IMR-90 (cell line): Measurements from ENCODE around the gene EHF. TPM values are rescaled to one million over a fixed set of nuclear protein-coding genes. Genes with fewer than 3 reads are reported as not detected.

Experiments
- ATAC-seq: fragments of 200-7000 bp; cut with Tn5 transposase; 2 replicates; pipeline ENCODE4 v1.9.1; 2020; ENCODE audit warnings: low read depth, mild to moderate bottlenecking, moderate library complexity
- BruUV-seq: library from RNA; stranded (reverse); fragments of 400-500 nt; replicated peaks from 2 replicates; lab custom pipeline; 2021; lab: Mats Ljungman, UMichigan
- CTCF ChIA-PET: fragments of 300-600 bp; formaldehyde crosslinking; extraction: SDS; loops from one replicate; lab custom pipeline; 2021; ENCODE audit warnings: antibody characterized with exemption; lab: Yijun Ruan, JAX
- POLR2A ChIA-PET: fragments of 300-600 bp; sonication (Branson Sonifier 250); formaldehyde crosslinking; loops from one replicate; lab custom pipeline; 2022; ENCODE audit warnings: antibody characterized with exemption; ENCODE audit not compliant: unreplicated experiment; lab: Charles Lee
- DNase-seq: peaks from one replicate; pipeline ENCODE4 v3.0.0; 2013
- H2AFZ ChIP-seq: replicated peaks from 2 replicates; pipeline ENCODE3; 2013; ENCODE audit warnings: low read length, mild to moderate bottlenecking; ENCODE audit not compliant: poor library complexity
- H2AK5ac ChIP-seq: 2 replicates; pipeline ENCODE4 v1.6.1; 2013; ENCODE audit warnings: low read depth, low read length, inconsistent platforms
- H2AK9ac ChIP-seq: replicated peaks from 2 replicates; pipeline ENCODE3; 2013; ENCODE audit warnings: mild to moderate bottlenecking, low read depth, low read length, moderate library complexity; ENCODE audit not compliant: poor library complexity
- H2BK120ac ChIP-seq: 2 replicates; pipeline ENCODE4 v1.6.1; 2013; ENCODE audit warnings: low read depth, low read length, inconsistent platforms
- H2BK15ac ChIP-seq: 3 replicates; pipeline ENCODE4 v1.6.1; 2013; ENCODE audit warnings: low read depth, low read length, inconsistent platforms
- H2BK20ac ChIP-seq: 2 replicates; pipeline ENCODE4 v1.6.1; 2013; ENCODE audit warnings: low read depth, mild to moderate bottlenecking, inconsistent platforms, low read length, moderate library complexity
- H2BK5ac ChIP-seq: 2 replicates; pipeline ENCODE4 v1.6.1; 2013; ENCODE audit warnings: mild to moderate bottlenecking, low read depth, low read length, inconsistent platforms; ENCODE audit not compliant: poor library complexity, severe bottlenecking
- H3K14ac ChIP-seq: replicated peaks from 2 replicates; pipeline ENCODE4 v1.6.1; 2013; ENCODE audit warnings: low read depth, low read length, inconsistent platforms
- H3K18ac ChIP-seq: 2 replicates; pipeline ENCODE4 v1.6.1; 2013; ENCODE audit warnings: low read depth, low read length, control low read depth
- H3K23ac ChIP-seq: 2 replicates; pipeline ENCODE4 v1.6.1; 2013; ENCODE audit warnings: low read depth, low read length, inconsistent platforms
- H3K27ac ChIP-seq: 2 replicates; pipeline ENCODE4 v1.5.1; 2013; ENCODE audit warnings: mild to moderate bottlenecking, control low read depth, low read length; ENCODE audit not compliant: insufficient read depth
- H3K27me3 ChIP-seq: 2 replicates; pipeline ENCODE4 v1.6.1; 2013; ENCODE audit warnings: low read length; ENCODE audit not compliant: control insufficient read depth, insufficient read depth
- H3K36me3 ChIP-seq: 2 replicates; pipeline ENCODE4 v1.6.1; 2013; ENCODE audit warnings: low read length, mixed read lengths; ENCODE audit not compliant: control insufficient read depth, insufficient read depth
- H3K4ac ChIP-seq: 2 replicates; pipeline ENCODE4 v1.6.1; 2013; ENCODE audit warnings: low read depth, low read length, inconsistent platforms
- H3K4me1 ChIP-seq: 2 replicates; pipeline ENCODE4 v1.6.1; 2013; ENCODE audit warnings: low read length, mixed read lengths; ENCODE audit not compliant: control insufficient read depth, insufficient read depth
- H3K4me2 ChIP-seq: 2 replicates; pipeline ENCODE4 v1.6.1; 2013; ENCODE audit warnings: low read depth, mild to moderate bottlenecking, control low read depth, low read length, moderate library complexity
- H3K4me3 ChIP-seq: 2 replicates; pipeline ENCODE4 v1.5.1; 2013; ENCODE audit warnings: low read depth, mild to moderate bottlenecking, control low read depth, low read length, moderate library complexity; ENCODE audit not compliant: insufficient read depth
- H3K56ac ChIP-seq: 2 replicates; pipeline ENCODE4 v1.6.1; 2013; ENCODE audit warnings: low read length, inconsistent platforms; ENCODE audit not compliant: insufficient read depth; ENCODE audit errors: extremely low read depth
- H3K79me1 ChIP-seq, 2 experiments: 2 replicates each; pipeline ENCODE4 v1.6.1; 2013; ENCODE audit warnings: low read length in 2 of 2, inconsistent platforms in 1 of 2, low read depth in 1 of 2
- H3K9ac ChIP-seq: 2 replicates; pipeline ENCODE4 v1.6.1; 2013; ENCODE audit warnings: low read depth, low read length, control low read depth
- H3K9me1 ChIP-seq: 2 replicates; pipeline ENCODE4 v1.6.1; 2013; ENCODE audit warnings: low read length, inconsistent platforms; ENCODE audit not compliant: insufficient read depth
- H3K9me3 ChIP-seq: 2 replicates; pipeline ENCODE4 v1.6.1; 2013; ENCODE audit warnings: low read length; ENCODE audit not compliant: control insufficient read depth, insufficient read depth
- H4K20me1 ChIP-seq: 2 replicates; pipeline ENCODE4 v1.6.1; 2013; ENCODE audit warnings: low read length, inconsistent platforms; ENCODE audit not compliant: insufficient read depth
- H4K5ac ChIP-seq: 2 replicates; pipeline ENCODE4 v1.6.1; 2013; ENCODE audit warnings: mild to moderate bottlenecking, low read depth, low read length, control low read depth
- H4K8ac ChIP-seq, 2 experiments: 2 replicates each; pipeline ENCODE4 v1.6.1; 2013; ENCODE audit warnings: low read depth in 2 of 2, low read length in 2 of 2, control low read depth in 1 of 2, inconsistent platforms in 1 of 2
- H4K91ac ChIP-seq: 2 replicates; pipeline ENCODE4 v1.6.1; 2013; ENCODE audit warnings: low read depth, low read length, inconsistent platforms; ENCODE audit not compliant: insufficient read depth
- BHLHE40 ChIP-seq: fragments of 150-350 bp; IDR thresholded peaks from 2 replicates; pipeline ENCODE4 v1.6.1; 2016; ENCODE audit warnings: mild to moderate bottlenecking, low read depth, low read length
- CEBPB ChIP-seq: IDR thresholded peaks from 2 replicates; pipeline ENCODE4 v1.6.1; 2012; ENCODE audit warnings: low read depth, low read length, improper control_type of control experiment
- CHD1 ChIP-seq: IDR thresholded peaks from 2 replicates; pipeline ENCODE4 v1.6.1; 2012; ENCODE audit warnings: low read depth, low read length, improper control_type of control experiment
- CTCF ChIP-seq: conservative IDR thresholded peaks from 2 replicates; pipeline ENCODE4 v1.5.1; 2012; ENCODE audit warnings: mild to moderate bottlenecking, low read depth, low read length, improper control_type of control experiment
- MAFK ChIP-seq: IDR thresholded peaks from 2 replicates; pipeline ENCODE4 v1.6.1; 2012; ENCODE audit warnings: low read depth, low read length, improper control_type of control experiment
- NFE2L2 ChIP-seq: fragments of 150-350 bp; IDR thresholded peaks from 2 replicates; pipeline ENCODE4 v1.6.1; 2016; ENCODE audit warnings: low read depth, mild to moderate bottlenecking, low read length
- RCOR1 ChIP-seq: IDR thresholded peaks from 2 replicates; pipeline ENCODE4 v1.6.1; 2012; ENCODE audit warnings: mild to moderate bottlenecking, low read length, improper control_type of control experiment; ENCODE audit not compliant: insufficient replicate concordance
- RFX5 ChIP-seq: IDR thresholded peaks from 2 replicates; pipeline ENCODE4 v1.8.0; 2012; ENCODE audit warnings: low read depth, mild to moderate bottlenecking, low read length, moderate library complexity
- WGBS, 2 experiments: methylation state at CpG; one replicate each; pipeline versions ENCODE4 v1.1.5 to v1.1.7; 2013; ENCODE audit warnings: missing lambda C conversion rate in 2 of 2; ENCODE audit not compliant: insufficient read length in 1 of 2; ENCODE audit errors: extremely low coverage in 2 of 2; 5-methylcytosine and 5-hydroxymethylcytosine counted together
- dilution Hi-C: fragments of 300-500 bp; cut with HindIII; formaldehyde crosslinking; loops from one replicate; pipeline ENCODE4 v1.14.3; 2018; ENCODE audit warnings: low sequenced_read_pairs; ENCODE audit not compliant: unreplicated experiment
- in situ Hi-C: fragments of 300-500 bp; cut with MboI; formaldehyde crosslinking; loops from 3 replicates; pipeline ENCODE4 v1.14.3; 2019; ENCODE audit warnings: low sequenced_read_pairs, inconsistent platforms, mixed read lengths
- intact Hi-C: fragments of 100-400 bp; cut with micrococcal nuclease; formaldehyde crosslinking; loops from 2 replicates; pipeline ENCODE4 v1.10.0; 2022
- polyA plus RNA-seq, 3 experiments: library from polyadenylated mRNA; depleted of rRNA; stranded (reverse); fragments of >200 nt; gene quantifications; 2 replicates each; pipeline ENCODE4 v1.2.3, GENCODE V29; 2012; ENCODE audit warnings: low replicate concordance in 1 of 3
- total RNA-seq: library from RNA; depleted of rRNA; stranded (reverse); fragments of >200 nt; gene quantifications from 2 replicates; pipeline ENCODE4 v1.2.3, GENCODE V29; 2012

Gene EHF
- total and polyA plus RNA-seq, 2 of the 4 experiments (the other 2 are of a cell fraction) = under 0.01 TPM; not detected in 1

- Histone ChIP-seq H3K4ac (no peak overlapping the region), H2AK5ac (no peak overlapping the region), H2BK5ac (no peak overlapping the region), H3K27ac (no peak overlapping the region), H3K9me1 (peaks cover 20% of the 10 kb centered on the region), H2BK20ac (no peak overlapping the region), H4K5ac (no peak overlapping the region), H2AFZ (no peak overlapping the region), H4K8ac (no peak overlapping the region), H3K79me1 (no peaks in the 10 kb centered on the region), H3K9ac (no peak overlapping the region), H3K4me3 (no peak overlapping the region), H3K56ac (no peak overlapping the region), H2BK120ac (no peak overlapping the region), H4K91ac (no peak overlapping the region), H2BK15ac (no peak overlapping the region), H3K4me1 (peaks cover 17% of the 10 kb centered on the region), H2AK9ac (no peak overlapping the region), H4K20me1 (no peaks in the 10 kb centered on the region), H3K36me3 (no peaks in the 10 kb centered on the region), H3K18ac (no peak overlapping the region), H3K23ac (no peak overlapping the region), H3K9me3 (no peaks in the 10 kb centered on the region), H3K14ac (no peak overlapping the region), H3K27me3 (no peaks in the 10 kb centered on the region), H3K4me2 (no peak overlapping the region)
- intact Hi-C loops (no loop called here), dilution Hi-C loops (no loop called here), in situ Hi-C loops (no loop called here)
- ATAC-seq (no peak), DNase-seq (no peak)
- POLR2A ChIA-PET = no interaction called here
- no CpG with 5 or more reads among the region's 6 CpGs for WGBS, 2 experiments
- no TSS peak for BruUV-seq
- no peak for TF ChIP-seq NFE2L2
- TF ChIP-seq RCOR1 = no peak
- no peak for TF ChIP-seq CEBPB
- no peak for TF ChIP-seq CTCF
- TF ChIP-seq BHLHE40 = no peak
- TF ChIP-seq CHD1 = no peak
- no peak for TF ChIP-seq RFX5
- no peak for TF ChIP-seq MAFK
- CTCF ChIA-PET = no interaction called here
Measured at GRCh38 chr11:34642001-34642554, 21.2 kb downstream of the EHF start.
